Measurements from ENCODE around the gene VCL. TPM values are rescaled to one million over a fixed set of nuclear protein-coding genes. Genes with fewer than 3 reads are reported as not detected.

The VCL gene
- total RNA-seq, 2 donors from 2014 or later, result 97.2 to 285 TPM

GRCh38 chr10:74081941-74082718 lies 84.2 kb downstream of the VCL start:
- Histone ChIP-seq H3K4me1 (replicated peaks) (no peaks in the 10 kb centered on the region), H3K9me3 (no peaks in the 10 kb centered on the region), H3K27ac (no peak overlapping the region), H3K36me3 (no peaks in the 10 kb centered on the region), H3K4me3 (no peak overlapping the region), H3K27me3 (replicated peaks; ENCODE audit: insufficient read depth) (no peaks in the 10 kb centered on the region)
- 58% methylated on average over 5 of the region's 5 CpGs for WGBS
- intact Hi-C loops (cut with DNase I), result loop anchor here (5.0 kb wide), 3 partner anchors 80 to 195 kb away; no protein-coding TSS in a partner anchor
- DNase-seq (ENCODE audit: low spot score), result no peak
- TF ChIP-seq POLR2AphosphoS5 (IDR thresholded peaks at IDR 0.05) (no peak), POLR2A (IDR thresholded peaks at IDR 0.05) (no peak), CTCF (IDR thresholded peaks at IDR 0.05) (no peak)

- Histone ChIP-seq H3K27ac (no peak overlapping the region), H3K36me3 (no peaks in the 10 kb centered on the region), H3K4me1 (replicated peaks) (no peaks in the 10 kb centered on the region)
Measured at GRCh38 chr10:74083304-74083703, 85.4 kb downstream of the VCL start.

GRCh38 chr10:74084955-74085354 lies 87.0 kb downstream of the VCL start:
- Histone ChIP-seq H3K27ac (no peak overlapping the region), H3K27me3 (replicated peaks; ENCODE audit: insufficient read depth) (no peaks in the 10 kb centered on the region), H3K4me3 (no peak overlapping the region), H3K36me3 (no peaks in the 10 kb centered on the region), H3K9me3 (no peaks in the 10 kb centered on the region), H3K4me1 (replicated peaks) (no peaks in the 10 kb centered on the region)
- 85% methylated on average over 3 of the region's 3 CpGs for WGBS
- intact Hi-C loops (cut with DNase I), result loop anchor here (5.0 kb wide), 3 partner anchors 83 to 198 kb away; no protein-coding TSS in a partner anchor
- DNase-seq (ENCODE audit: low spot score), result no peak
- no peak for TF ChIP-seq CTCF (IDR thresholded peaks at IDR 0.05)
- TF ChIP-seq POLR2AphosphoS5 (IDR thresholded peaks at IDR 0.05), result no peak
- no peak for TF ChIP-seq POLR2A (IDR thresholded peaks at IDR 0.05)

More at GRCh38 chr10:74083304-74083703, 85.4 kb downstream of the VCL start:
- Histone ChIP-seq H3K27me3 (replicated peaks; ENCODE audit: insufficient read depth) (no peaks in the 10 kb centered on the region), H3K9me3 (no peaks in the 10 kb centered on the region), H3K4me3 (no peak overlapping the region)
- WGBS, result 93% methylated on average over 2 of the region's 2 CpGs
- no peak for DNase-seq (ENCODE audit: low spot score)
- intact Hi-C loops (cut with DNase I), result loop anchor here (5.0 kb wide), 3 partner anchors 81 to 196 kb away; no protein-coding TSS in a partner anchor
- no peak for TF ChIP-seq POLR2AphosphoS5 (IDR thresholded peaks at IDR 0.05)
- TF ChIP-seq POLR2A (IDR thresholded peaks at IDR 0.05), result no peak
- TF ChIP-seq CTCF (IDR thresholded peaks at IDR 0.05), result no peak

GRCh38 chr10:74086317-74086716 lies 88.4 kb downstream of the VCL start:
- H3K4me1 ChIP-seq (replicated peaks), result no peaks in the 10 kb centered on the region
- TF ChIP-seq CTCF (IDR thresholded peaks at IDR 0.05) (no peak), POLR2AphosphoS5 (IDR thresholded peaks at IDR 0.05) (no peak), POLR2A (IDR thresholded peaks at IDR 0.05) (no peak)
- no peak overlapping the region for H3K4me3 ChIP-seq
- WGBS, result 89% methylated on average over 2 of the region's 2 CpGs
- no peaks in the 10 kb centered on the region for H3K27me3 ChIP-seq (replicated peaks; ENCODE audit: insufficient read depth)
- no peak for DNase-seq (ENCODE audit: low spot score)
- intact Hi-C loops (cut with DNase I), result no loop called here
- no peaks in the 10 kb centered on the region for H3K9me3 ChIP-seq
- H3K36me3 ChIP-seq, result no peaks in the 10 kb centered on the region
- H3K27ac ChIP-seq, result no peak overlapping the region

- intact Hi-C loops (cut with DNase I), result no loop called here
- H3K9me3 ChIP-seq, result no peaks in the 10 kb centered on the region
- 58% methylated on average over 3 of the region's 3 CpGs for WGBS
- no peak for DNase-seq (ENCODE audit: low spot score)
- H3K36me3 ChIP-seq, result no peaks in the 10 kb centered on the region
- no peak overlapping the region for H3K4me3 ChIP-seq
- H3K4me1 ChIP-seq (replicated peaks), result no peaks in the 10 kb centered on the region
- H3K27me3 ChIP-seq (replicated peaks; ENCODE audit: insufficient read depth), result no peaks in the 10 kb centered on the region
- TF ChIP-seq POLR2AphosphoS5 (IDR thresholded peaks at IDR 0.05) (no peak), CTCF (IDR thresholded peaks at IDR 0.05) (no peak), POLR2A (IDR thresholded peaks at IDR 0.05) (no peak)
- no peak overlapping the region for H3K27ac ChIP-seq
Measured at GRCh38 chr10:74088722-74089121, 90.8 kb downstream of the VCL start.
